Activated naive CD8-positive, alpha-beta T cell treated with anti-CD3 and anti-CD28 coated beads, Interleukin-2, amount 50 U/mL, for 16 hours (primary cell): ENCODE data around the gene RBM11.
"Not testable (repeated sequence)": the region's sequence is repeated elsewhere in the genome, so short reads cannot be mapped to it uniquely, and the experiment has no call there.

Source experiments
- DNase-seq: peaks from one replicate; pipeline ENCODE4 v3.0.0-alpha.2; 2020; ENCODE audit warnings: low read depth, low spot score

RBM11 gene

GRCh38 chr21:14215971-14216641 lies at the start of gene RBM11:
Gene RBM11 (plus strand): TSS chr21:14216157. CDS start chr21:14216187, 30 bp downstream.
- peak; percentile 63 for DNase-seq

DNA sequence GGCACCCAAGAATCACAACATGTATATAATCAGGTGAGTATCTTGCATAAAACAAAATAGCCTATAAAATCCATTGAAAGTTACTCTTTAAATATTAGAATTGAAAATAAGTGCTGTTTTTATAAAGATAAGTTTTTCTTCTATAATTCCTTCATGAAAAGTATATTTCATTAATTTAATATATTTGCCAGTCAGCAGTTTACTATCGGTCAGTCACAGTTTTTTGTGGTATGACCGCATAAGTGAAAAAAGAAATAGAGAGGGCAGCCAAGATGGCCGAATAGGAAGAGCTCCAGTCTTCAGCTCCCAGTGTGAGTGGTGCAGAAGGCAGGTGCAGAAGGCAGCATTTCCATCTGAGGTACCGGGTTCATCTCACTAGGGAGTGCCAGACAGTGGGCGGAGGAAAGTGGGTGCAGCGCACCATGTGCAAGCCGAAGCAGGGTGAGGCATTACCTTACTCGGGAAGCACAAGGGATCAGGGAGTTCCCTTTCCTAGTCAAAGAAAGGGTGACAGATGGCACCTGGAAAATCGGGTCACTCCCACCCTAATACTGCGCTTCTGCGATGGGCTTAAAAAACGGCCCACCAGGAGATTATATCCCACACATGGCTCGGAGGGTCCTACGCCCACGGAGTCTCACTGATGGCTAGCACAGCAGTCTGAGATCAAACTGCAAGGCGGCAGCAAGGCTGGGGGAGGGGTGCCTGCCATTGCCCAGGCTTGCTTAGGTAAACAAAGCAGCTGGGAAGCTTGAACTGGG lies 49.3 kb upstream of the RBM11 start:
- DNase-seq, result not testable (repeated sequence)

- no peak for DNase-seq
Measured at GRCh38 chr21:14206222-14206621, 9.7 kb upstream of the RBM11 start.

- no peak for DNase-seq
Measured at GRCh38 chr21:14210738-14211137, 5.2 kb upstream of the RBM11 start, which contains the start of gene LIPI. Gene LIPI (minus strand): TSS chr21:14210955. CDS start chr21:14210845, 110 bp downstream.

- DNase-seq, result no peak
Measured at GRCh38 chr21:14213164-14213563, 2.8 kb upstream of the RBM11 start.

DNA sequence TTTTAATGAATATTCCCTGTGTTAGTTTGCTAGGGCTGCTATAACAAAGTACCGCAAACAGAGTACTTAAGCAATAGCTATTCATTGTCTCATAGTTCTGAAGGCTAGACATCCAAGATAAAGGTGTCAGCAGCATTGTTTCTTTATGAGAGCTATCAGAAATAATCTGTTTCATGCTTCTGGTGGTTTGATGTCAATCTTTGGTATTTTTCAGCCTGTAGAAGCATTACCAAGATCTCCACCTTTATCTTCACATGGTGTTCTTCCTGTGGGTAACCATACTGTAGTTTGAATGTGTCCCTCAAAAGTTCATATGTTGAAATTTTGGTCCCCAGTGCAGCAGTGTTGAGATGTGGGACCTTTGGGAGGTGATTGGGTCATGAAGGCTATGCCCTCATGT lies 7.4 kb downstream of the RBM11 start:
- no peak for DNase-seq

GRCh38 chr21:14229399-14229798 lies 13.4 kb downstream of the RBM11 start:
- no peak for DNase-seq

GRCh38 chr21:14235101-14235500 lies 19.1 kb downstream of the RBM11 start:
- no peak for DNase-seq

GRCh38 chr21:14236180-14236579 lies 20.2 kb downstream of the RBM11 start:
- DNase-seq, result no peak

- no peak for DNase-seq
Measured at GRCh38 chr21:14239281-14239680, 23.3 kb downstream of the RBM11 start.

GRCh38 chr21:14241297-14241696 lies 25.3 kb downstream of the RBM11 start:
- DNase-seq, result no peak

DNA sequence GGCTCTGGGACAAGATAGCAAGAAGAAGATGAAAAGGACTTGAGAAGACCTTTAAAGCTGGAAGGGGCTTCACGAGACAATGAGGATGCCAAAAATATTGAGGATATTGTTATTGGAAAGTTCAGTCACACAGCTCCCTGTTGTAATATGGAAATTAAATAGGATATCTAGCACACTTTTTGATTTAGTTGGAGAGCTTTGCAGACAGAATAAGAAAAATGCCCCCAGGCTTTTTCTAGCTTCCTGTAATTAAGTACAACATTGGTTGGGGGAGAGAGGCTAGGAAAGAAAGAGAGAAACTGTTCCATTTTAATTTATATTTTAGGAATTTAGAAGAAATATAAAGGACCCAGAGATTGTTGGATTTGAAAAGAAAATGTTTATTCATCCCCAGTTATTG lies 27.5 kb downstream of the RBM11 start:
- DNase-seq, result no peak

DNA sequence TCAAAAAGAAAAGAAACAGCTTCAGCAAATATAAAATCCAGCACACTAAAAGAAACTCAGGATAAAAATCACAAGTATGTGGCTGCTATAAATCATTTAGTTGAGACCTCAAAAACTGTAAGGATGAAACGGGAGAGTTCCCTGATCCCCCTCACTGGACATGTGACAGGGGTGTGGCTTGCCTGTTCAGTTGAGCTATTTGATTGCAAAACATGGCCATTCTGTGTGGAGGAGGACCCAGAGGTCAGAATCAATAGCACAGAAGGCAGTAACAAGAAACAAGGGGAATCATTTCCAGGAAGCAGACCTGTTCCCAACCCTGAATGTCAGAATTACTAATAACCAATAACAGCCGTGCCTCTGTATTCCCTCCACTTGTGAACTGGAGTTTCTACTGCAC lies 27.9 kb downstream of the RBM11 start:
- no peak for DNase-seq

DNA sequence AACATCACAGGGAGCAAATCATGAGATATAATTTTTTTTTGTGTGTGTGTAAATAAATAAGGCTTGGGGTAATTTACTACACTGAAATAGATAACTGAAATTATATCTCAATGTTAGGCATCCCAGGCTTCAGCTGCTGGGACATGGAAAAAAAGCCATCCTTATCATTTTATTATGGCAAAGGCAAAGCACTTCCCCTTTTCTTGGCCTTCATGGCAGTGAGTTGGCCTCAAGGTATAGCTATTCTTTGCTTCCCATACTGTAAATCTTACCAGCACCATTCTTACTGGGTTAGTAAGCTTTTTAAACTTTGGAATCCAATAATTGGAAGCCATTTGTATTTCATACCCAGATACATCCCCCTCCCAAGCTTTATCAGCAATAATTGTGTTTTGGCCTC lies 29.0 kb downstream of the RBM11 start:
- no peak for DNase-seq

- DNase-seq, result no peak
Measured at GRCh38 chr21:14245711-14246110, 29.8 kb downstream of the RBM11 start.

DNA sequence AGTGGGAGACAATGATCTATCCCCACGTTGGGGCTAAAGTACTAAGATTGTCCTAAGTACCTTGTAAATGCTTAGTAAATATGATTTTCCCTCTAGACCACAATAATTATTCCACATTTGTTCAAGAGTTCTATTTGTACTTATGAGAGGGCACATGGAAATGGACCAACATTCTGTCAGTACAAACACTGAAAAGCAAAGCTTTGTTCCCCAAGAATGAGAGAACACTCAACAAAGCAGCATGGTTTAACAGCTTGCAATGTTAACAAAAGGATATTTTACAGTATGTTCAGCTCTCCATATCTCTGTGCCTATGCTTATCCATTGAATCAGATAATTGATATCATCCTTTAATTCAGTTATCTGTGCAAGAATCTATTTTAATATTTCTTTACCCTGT lies 35.4 kb downstream of the RBM11 start:
- DNase-seq, result no peak

DNA sequence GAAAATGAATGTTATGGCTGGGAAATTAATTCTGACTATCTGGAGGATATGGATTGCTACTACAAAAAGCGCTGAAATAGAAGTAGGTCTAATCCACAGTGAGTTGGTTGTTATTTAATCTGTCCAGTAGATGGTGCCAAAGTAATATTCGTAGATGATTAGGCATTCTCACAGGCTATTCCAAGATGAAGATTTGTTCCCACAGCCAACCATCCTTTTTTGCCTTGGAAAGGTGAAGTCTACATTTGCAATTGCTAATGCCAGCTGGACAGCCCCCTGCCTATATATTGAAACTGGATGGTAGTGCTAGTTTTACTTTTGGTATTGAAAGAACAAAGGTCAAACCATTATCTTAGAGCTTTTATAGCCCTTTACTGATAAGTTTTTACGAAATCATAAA lies 43.8 kb downstream of the RBM11 start:
- no peak for DNase-seq

DNA sequence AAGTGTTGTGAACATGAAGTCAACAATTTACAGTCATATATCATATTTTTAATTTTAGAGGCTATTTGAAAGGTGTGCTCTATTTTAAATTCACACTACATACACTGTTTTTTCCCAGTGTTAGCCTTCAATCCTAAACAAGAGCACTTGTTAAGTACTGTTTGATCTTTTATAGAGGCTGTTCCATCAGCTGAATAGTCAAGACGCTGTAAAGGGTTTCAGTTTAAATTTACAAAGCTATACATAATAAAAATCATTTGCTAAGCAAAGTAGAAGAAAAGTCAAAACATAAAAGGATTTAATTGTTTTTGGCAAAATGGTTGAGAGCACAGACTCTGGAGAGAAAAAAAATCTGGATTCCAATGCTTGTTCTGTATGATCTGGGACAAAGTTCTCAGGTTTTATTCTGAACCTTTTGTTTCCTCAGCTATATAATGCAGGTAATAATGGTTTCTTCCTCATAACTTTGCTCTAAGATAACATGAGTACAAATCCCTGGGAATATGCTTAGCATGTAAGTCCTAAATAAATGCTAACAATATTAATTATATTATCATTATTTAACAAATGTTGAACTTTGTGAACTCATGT lies 44.3 kb downstream of the RBM11 start:
- DNase-seq, result no peak

- no peak for DNase-seq
Measured at GRCh38 chr21:14262039-14262438, 46.1 kb downstream of the RBM11 start.

DNA sequence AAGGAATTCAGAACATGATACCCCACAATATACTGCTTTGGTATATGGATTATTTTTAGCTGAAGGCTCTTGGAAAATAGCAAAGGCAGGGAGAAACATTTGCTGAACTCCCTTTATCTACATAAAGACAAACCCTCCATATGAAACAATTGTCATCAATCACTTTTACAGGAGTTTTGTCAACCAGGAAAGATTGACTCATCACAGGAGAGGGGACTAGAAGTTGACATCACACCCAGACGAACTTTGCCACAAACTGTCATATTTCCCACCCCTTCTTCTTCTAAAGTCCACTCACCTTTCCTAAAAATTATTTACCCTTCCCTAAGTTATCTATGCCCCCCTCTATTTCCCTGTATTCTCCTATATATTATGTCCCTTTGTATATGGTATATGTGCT lies 47.9 kb downstream of the RBM11 start:
- no peak for DNase-seq

- DNase-seq, result no peak
Measured at GRCh38 chr21:14265023-14265422, 49.1 kb downstream of the RBM11 start.

DNA sequence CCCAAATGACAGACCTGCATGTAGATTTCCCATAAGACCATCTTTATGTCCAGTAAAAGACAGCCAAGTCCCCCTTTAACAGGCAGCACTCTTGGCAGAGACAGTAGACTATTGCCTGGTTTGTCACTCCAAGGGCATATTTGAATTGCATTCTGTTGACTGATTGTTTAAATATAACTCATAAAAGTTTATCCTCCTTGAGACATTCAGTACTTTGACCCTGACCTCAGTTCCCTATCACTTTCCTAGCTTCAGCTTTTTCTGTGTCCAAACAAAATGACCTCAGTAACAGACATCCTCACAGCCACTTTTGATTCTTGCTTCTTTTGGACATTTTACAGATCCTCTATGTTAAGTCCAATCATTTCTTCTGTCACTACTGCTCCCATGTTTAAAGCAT lies 51.1 kb downstream of the RBM11 start:
- no peak for DNase-seq

- DNase-seq, result no peak
Measured at GRCh38 chr21:14270631-14271030, 54.7 kb downstream of the RBM11 start.
